Measurements from ENCODE around the gene AQP12B.

- no peak for TF ChIP-seq EZH2 (IDR thresholded peaks at IDR 0.05; ENCODE audit: low read length, unreplicated experiment)
- TF ChIP-seq, protein P1, sequence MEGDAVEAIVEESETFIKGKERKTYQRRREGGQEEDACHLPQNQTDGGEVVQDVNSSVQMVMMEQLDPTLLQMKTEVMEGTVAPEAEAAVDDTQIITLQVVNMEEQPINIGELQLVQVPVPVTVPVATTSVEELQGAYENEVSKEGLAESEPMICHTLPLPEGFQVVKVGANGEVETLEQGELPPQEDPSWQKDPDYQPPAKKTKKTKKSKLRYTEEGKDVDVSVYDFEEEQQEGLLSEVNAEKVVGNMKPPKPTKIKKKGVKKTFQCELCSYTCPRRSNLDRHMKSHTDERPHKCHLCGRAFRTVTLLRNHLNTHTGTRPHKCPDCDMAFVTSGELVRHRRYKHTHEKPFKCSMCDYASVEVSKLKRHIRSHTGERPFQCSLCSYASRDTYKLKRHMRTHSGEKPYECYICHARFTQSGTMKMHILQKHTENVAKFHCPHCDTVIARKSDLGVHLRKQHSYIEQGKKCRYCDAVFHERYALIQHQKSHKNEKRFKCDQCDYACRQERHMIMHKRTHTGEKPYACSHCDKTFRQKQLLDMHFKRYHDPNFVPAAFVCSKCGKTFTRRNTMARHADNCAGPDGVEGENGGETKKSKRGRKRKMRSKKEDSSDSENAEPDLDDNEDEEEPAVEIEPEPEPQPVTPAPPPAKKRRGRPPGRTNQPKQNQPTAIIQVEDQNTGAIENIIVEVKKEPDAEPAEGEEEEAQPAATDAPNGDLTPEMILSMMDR (conservative IDR thresholded peaks at IDR 0.05; ENCODE audit: low read depth, low read length), result no peak
These were observed 19.9 kb upstream of the AQP12B start for GRCh38 chr2:240702640-240703011.
